HFFc6 (cell line): ENCODE results near the gene ADARB1. TPM values are rescaled to one million over a fixed set of nuclear protein-coding genes. Genes with fewer than 3 reads are reported as not detected.

ENCODE experiments used
- DNase-seq: peaks from one replicate; pipeline ENCODE4 v3.0.0-alpha.2; 2018
- H3K27ac Mint-ChIP-seq: 2 replicates; pipeline ENCODE4 v1.8.0; 2020; ENCODE audit warnings: mild to moderate bottlenecking, mixed read lengths
- H3K27me3 Mint-ChIP-seq: 2 replicates; pipeline ENCODE4 v1.8.0; 2021; ENCODE audit warnings: mild to moderate bottlenecking, moderate library complexity, mixed read lengths; ENCODE audit not compliant: insufficient read depth
- H3K36me3 Mint-ChIP-seq: 2 replicates; pipeline ENCODE4 v1.8.0; 2021; ENCODE audit warnings: low read depth, mixed read lengths
- H3K4me1 Mint-ChIP-seq: 2 replicates; pipeline ENCODE4 v1.8.0; 2020; ENCODE audit warnings: low read depth, mixed read lengths
- H3K4me3 Mint-ChIP-seq: 2 replicates; pipeline ENCODE4 v1.8.0; 2020; ENCODE audit warnings: mild to moderate bottlenecking, moderate library complexity, mixed read lengths
- H3K9me3 Mint-ChIP-seq: 2 replicates; pipeline ENCODE4 v1.8.0; 2020; ENCODE audit warnings: mild to moderate bottlenecking, mixed read lengths
- CTCF ChIP-seq: fragments of 200-600 bp; sonication (generic); IDR thresholded peaks from 2 replicates; pipeline ENCODE4 v1.5.0; 2021; ENCODE audit warnings: antibody characterized with exemption, mild to moderate bottlenecking
- total RNA-seq, 6 experiments: library from RNA; stranded (reverse); fragmentation: NEBNext Ultra II Directional; extraction: Animal tissue kit (Norgen Biotek cat#: 25700); gene quantifications; 2 replicates in 1 of 6; 3 replicates in 5 of 6; pipeline ENCODE4 v1.2.3, GENCODE V29; 2021

ADARB1 gene
- total RNA-seq, 6 experiments from 2014 or later: 1.7 to 3.2 (median 2.2) TPM

GRCh38 chr21:45114072-45114471 is 39.7 kb downstream of the ADARB1 start:
- no peak for DNase-seq
- Mint-ChIP-seq H3K4me1 (peaks cover 13% of the 10 kb centered on the region), H3K27ac (no peak overlapping the region), H3K27me3 (peaks cover 14% of the 10 kb centered on the region), H3K4me3 (no peak overlapping the region), H3K36me3 (no peaks in the 10 kb centered on the region; the same call in 1 of the 2 replicates), H3K9me3 (no peaks in the 10 kb centered on the region)
- no peak for TF ChIP-seq CTCF

GRCh38 chr21:45114475-45114874 is 40.1 kb downstream of the ADARB1 start:
- Mint-ChIP-seq H3K27ac (no peak overlapping the region), H3K9me3 (no peaks in the 10 kb centered on the region), H3K36me3 (no peaks in the 10 kb centered on the region; the same call in 1 of the 2 replicates), H3K4me1 (peaks cover 13% of the 10 kb centered on the region), H3K4me3 (no peak overlapping the region), H3K27me3 (peaks cover 11% of the 10 kb centered on the region)
- no peak for DNase-seq
- no peak for TF ChIP-seq CTCF

GRCh38 chr21:45115141-45115540 is 40.8 kb downstream of the ADARB1 start:
- H3K4me3 Mint-ChIP-seq: no peak overlapping the region
- H3K9me3 Mint-ChIP-seq: no peaks in the 10 kb centered on the region
- peaks cover 6% of the 10 kb centered on the region for H3K4me1 Mint-ChIP-seq
- no peak for TF ChIP-seq CTCF
- H3K27me3 Mint-ChIP-seq: peaks cover 11% of the 10 kb centered on the region
- no peaks in the 10 kb centered on the region; the same call in 1 of the 2 replicates for H3K36me3 Mint-ChIP-seq
- no peak overlapping the region for H3K27ac Mint-ChIP-seq
- DNase-seq: no peak

- Mint-ChIP-seq H3K4me3 (no peak overlapping the region), H3K27me3 (peaks cover 13% of the 10 kb centered on the region), H3K9me3 (no peaks in the 10 kb centered on the region), H3K27ac (no peak overlapping the region), H3K4me1 (peaks cover 5% of the 10 kb centered on the region; the same call in 1 of the 2 replicates), H3K36me3 (no peaks in the 10 kb centered on the region; the same call in 1 of the 2 replicates)
- no peak for TF ChIP-seq CTCF
- DNase-seq: no peak
These were observed 41.7 kb downstream of the ADARB1 start for GRCh38 chr21:45116066-45116465.

GRCh38 chr21:45117314-45117713 is 42.9 kb downstream of the ADARB1 start:
- no peak for TF ChIP-seq CTCF
- Mint-ChIP-seq H3K9me3 (no peaks in the 10 kb centered on the region), H3K4me3 (no peak overlapping the region), H3K36me3 (no peaks in the 10 kb centered on the region; the same call in 1 of the 2 replicates), H3K4me1 (peaks cover 5% of the 10 kb centered on the region; the same call in 1 of the 2 replicates), H3K27me3 (peaks cover 16% of the 10 kb centered on the region), H3K27ac (no peak overlapping the region)
- no peak for DNase-seq

GRCh38 chr21:45118099-45118498 is 43.7 kb downstream of the ADARB1 start:
- no peak for DNase-seq
- H3K4me1 Mint-ChIP-seq: no peaks in the 10 kb centered on the region
- H3K27ac Mint-ChIP-seq: no peak overlapping the region
- no peak overlapping the region for H3K4me3 Mint-ChIP-seq
- peaks cover 15% of the 10 kb centered on the region for H3K27me3 Mint-ChIP-seq
- no peak for TF ChIP-seq CTCF
- no peaks in the 10 kb centered on the region; the same call in 1 of the 2 replicates for H3K36me3 Mint-ChIP-seq
- H3K9me3 Mint-ChIP-seq: no peaks in the 10 kb centered on the region
